Osteocyte (in vitro differentiated cells): ENCODE data around the gene ANKS1A. TPM values are rescaled to one million over a fixed set of nuclear protein-coding genes. Genes with fewer than 3 reads are reported as not detected.

Experiments
- DNase-seq: peaks from one replicate; pipeline ENCODE4 v3.0.0; 2021; ENCODE audit warnings: mixed read lengths; ENCODE audit not compliant: unreplicated experiment; ENCODE audit errors: extremely low spot score
- H3K27ac Mint-ChIP-seq: one replicate; pipeline ENCODE4 v1.8.0; 2021; ENCODE audit warnings: mild to moderate bottlenecking, mixed read lengths; ENCODE audit not compliant: unreplicated experiment
- H3K27me3 Mint-ChIP-seq: one replicate; pipeline ENCODE4 v1.8.0; 2021; ENCODE audit warnings: mixed read lengths; ENCODE audit not compliant: unreplicated experiment
- H3K36me3 Mint-ChIP-seq: one replicate; pipeline ENCODE4 v1.8.0; 2021; ENCODE audit warnings: mixed read lengths; ENCODE audit not compliant: unreplicated experiment
- H3K4me1 Mint-ChIP-seq: one replicate; pipeline ENCODE4 v1.8.0; 2021; ENCODE audit warnings: mixed read lengths; ENCODE audit not compliant: unreplicated experiment
- H3K4me3 Mint-ChIP-seq: one replicate; pipeline ENCODE4 v1.8.0; 2021; ENCODE audit warnings: mild to moderate bottlenecking, moderate library complexity, mixed read lengths; ENCODE audit not compliant: unreplicated experiment
- H3K9me3 Mint-ChIP-seq: one replicate; pipeline ENCODE4 v1.8.0; 2021; ENCODE audit warnings: mixed read lengths; ENCODE audit not compliant: unreplicated experiment
- CTCF ChIP-seq: fragments of 200-600 bp; sonication (generic); IDR thresholded peaks from 2 replicates; pipeline ENCODE4 v1.5.0; 2021; ENCODE audit warnings: antibody characterized with exemption, mild to moderate bottlenecking, moderate library complexity
- total RNA-seq: library from RNA; stranded (reverse); gene quantifications from 2 replicates; pipeline ENCODE4 v1.2.1, GENCODE V29; 2021

Gene ANKS1A
- total RNA-seq, 1 donor from 2014 or later, result 15.5 TPM

GRCh38 chr6:35044761-35045421, 155.8 kb downstream of the ANKS1A start:
- peaks cover 13% of the 10 kb centered on the region for H3K36me3 Mint-ChIP-seq
- no peak for DNase-seq
- no peaks in the 10 kb centered on the region for H3K27me3 Mint-ChIP-seq
- no peaks in the 10 kb centered on the region for H3K9me3 Mint-ChIP-seq
- peak overlapping the region; percentile 86 for H3K27ac Mint-ChIP-seq
- TF ChIP-seq CTCF, result no peak
- peak overlapping the region; percentile 40 for H3K4me3 Mint-ChIP-seq
- H3K4me1 Mint-ChIP-seq, result peaks cover 22% of the 10 kb centered on the region

GRCh38 chr6:35046103-35046502, 157.0 kb downstream of the ANKS1A start:
- Mint-ChIP-seq H3K36me3 (peaks cover 9% of the 10 kb centered on the region), H3K4me3 (no peak overlapping the region), H3K27ac (peak overlapping the region; percentile 80), H3K4me1 (peaks cover 12% of the 10 kb centered on the region), H3K27me3 (no peaks in the 10 kb centered on the region), H3K9me3 (no peaks in the 10 kb centered on the region)
- DNase-seq, result no peak
- TF ChIP-seq CTCF, result no peak

- Mint-ChIP-seq H3K27me3 (no peaks in the 10 kb centered on the region), H3K36me3 (peaks cover 7% of the 10 kb centered on the region), H3K27ac (peak overlapping the region; percentile 80), H3K4me1 (peaks cover 5% of the 10 kb centered on the region), H3K9me3 (no peaks in the 10 kb centered on the region), H3K4me3 (no peak overlapping the region)
- TF ChIP-seq CTCF, result no peak
- no peak for DNase-seq
Measured at GRCh38 chr6:35046862-35047261, 157.8 kb downstream of the ANKS1A start.

- no peak for TF ChIP-seq CTCF
- Mint-ChIP-seq H3K27ac (peak overlapping the region; percentile 80), H3K36me3 (peaks cover 7% of the 10 kb centered on the region), H3K9me3 (no peaks in the 10 kb centered on the region), H3K27me3 (no peaks in the 10 kb centered on the region), H3K4me1 (no peaks in the 10 kb centered on the region), H3K4me3 (no peak overlapping the region)
- no peak for DNase-seq
Measured at GRCh38 chr6:35047265-35048011, 158.4 kb downstream of the ANKS1A start.

- no peak for TF ChIP-seq CTCF
- H3K27ac Mint-ChIP-seq, result peak overlapping the region; percentile 80
Measured at GRCh38 chr6:35048031-35048613, 159.1 kb downstream of the ANKS1A start.

More at GRCh38 chr6:35048031-35048613, 159.1 kb downstream of the ANKS1A start:
- H3K36me3 Mint-ChIP-seq, result peaks cover 2% of the 10 kb centered on the region
- DNase-seq, result no peak
- peaks cover 7% of the 10 kb centered on the region for H3K4me1 Mint-ChIP-seq
- H3K27me3 Mint-ChIP-seq, result no peaks in the 10 kb centered on the region
- H3K9me3 Mint-ChIP-seq, result no peaks in the 10 kb centered on the region
- peak overlapping the region; percentile 29 for H3K4me3 Mint-ChIP-seq
